GM10266 (cell line): Measurements from ENCODE around the gene LTBP2.

Source experiments
- DNase-seq: peaks from one replicate; pipeline ENCODE4 v3.0.0; 2012; ENCODE audit errors: extremely low spot score
- CTCF ChIP-seq: IDR thresholded peaks from 2 replicates; pipeline ENCODE4 v1.5.1; 2012; ENCODE audit warnings: mild to moderate bottlenecking, low read depth; ENCODE audit not compliant: control insufficient read depth, insufficient read depth; ENCODE audit errors: missing control alignments

Gene LTBP2

GRCh38 chr14:74519316-74520074, 92.5 kb downstream of the LTBP2 start:
- no peak for DNase-seq
- no peak for TF ChIP-seq CTCF

GRCh38 chr14:74518221-74518620, 93.8 kb downstream of the LTBP2 start:
- no peak for TF ChIP-seq CTCF
- no peak for DNase-seq

GRCh38 chr14:74517731-74518130, 94.3 kb downstream of the LTBP2 start:
- no peak for DNase-seq
- TF ChIP-seq CTCF: no peak

- no peak for TF ChIP-seq CTCF
- DNase-seq: no peak
Measured at GRCh38 chr14:74516451-74517160, 95.4 kb downstream of the LTBP2 start.

- no peak for TF ChIP-seq CTCF
- no peak for DNase-seq
Measured at GRCh38 chr14:74515891-74516412, 96.1 kb downstream of the LTBP2 start.

- DNase-seq: peak; percentile 32
- TF ChIP-seq CTCF: no peak
Measured at GRCh38 chr14:74514471-74514941, 97.5 kb downstream of the LTBP2 start.

GRCh38 chr14:74511966-74512830, 99.8 kb downstream of the LTBP2 start:
- TF ChIP-seq CTCF: no peak
- DNase-seq: no peak
